Measurements from ENCODE around the gene NCF2.

The NCF2 gene

GRCh38 chr1:183569801-183570200 lies 20.5 kb downstream of the NCF2 start:
- H3K4me3 ChIP-seq (ENCODE audit: low read depth, low read length), result no peak overlapping the region
- TF ChIP-seq CTCF (IDR thresholded peaks at IDR 0.05; ENCODE audit: insufficient read depth, low read length, missing control alignments), result no peak
- ChIA-PET CTCF (interaction anchor here (0.8 to 2.5 kb wide), 3 partner anchors 9 to 116 kb away, joined by 3 to 18 read pairs (median 4); no protein-coding TSS in a partner anchor), POLR2A (no interaction called here)
- DNase-seq (ENCODE audit: low read depth, low spot score), result no peak

- H3K4me3 ChIP-seq (ENCODE audit: low read depth, low read length), result no peak overlapping the region
- TF ChIP-seq CTCF (IDR thresholded peaks at IDR 0.05; ENCODE audit: insufficient read depth, low read length, missing control alignments), result no peak
- CTCF ChIA-PET, result interaction anchor here (0.7 to 2.5 kb wide), 3 partner anchors 9 to 12 kb away, joined by 3 to 18 read pairs (median 4); no protein-coding TSS in a partner anchor
- DNase-seq (ENCODE audit: low read depth, low spot score), result no peak
- POLR2A ChIA-PET, result no interaction called here
Observed at GRCh38 chr1:183569141-183569540, 21.1 kb downstream of the NCF2 start.

DNA sequence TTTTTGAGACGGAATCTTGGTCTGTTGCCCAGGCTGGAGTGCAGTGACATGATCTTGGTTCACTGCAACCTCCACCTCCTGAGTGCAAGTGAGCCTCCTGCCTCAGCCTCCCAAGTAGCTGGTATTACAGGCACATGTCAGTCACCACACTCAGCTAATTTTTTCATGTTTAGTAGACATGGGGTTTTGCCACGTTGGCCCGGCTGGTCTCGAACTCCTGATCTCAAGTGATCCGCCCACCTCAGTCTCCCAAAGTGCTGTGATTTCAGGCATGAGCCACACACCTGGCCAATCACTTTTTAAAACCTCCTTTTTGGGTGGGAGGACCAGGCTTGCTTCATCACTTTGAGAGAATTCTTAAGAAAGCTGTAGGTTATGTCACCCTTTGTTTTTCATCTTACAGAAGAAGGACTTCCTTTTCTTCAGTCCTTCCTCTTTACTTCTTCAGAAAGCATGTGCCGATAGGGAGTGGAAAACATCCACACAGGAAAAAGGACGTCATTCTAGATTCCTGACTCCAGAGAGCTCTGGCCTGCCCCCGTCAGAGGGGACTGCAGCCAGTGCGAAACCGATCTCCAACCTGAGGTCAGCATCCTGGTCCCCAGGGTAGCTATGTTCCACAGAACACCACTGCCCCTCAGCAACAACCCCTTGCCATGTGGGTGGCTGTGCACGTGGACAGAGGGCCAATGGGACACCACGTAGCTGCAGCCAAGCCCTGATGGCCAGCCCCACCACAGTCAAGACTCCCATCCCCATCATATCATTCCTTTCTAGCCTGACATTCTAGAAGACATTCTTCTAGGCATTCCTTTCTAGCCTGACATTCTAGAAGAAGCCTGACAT lies 21.9 kb downstream of the NCF2 start:
- H3K4me3 ChIP-seq (ENCODE audit: low read depth, low read length), result no peak overlapping the region
- DNase-seq (ENCODE audit: low read depth, low spot score), result no peak
- POLR2A ChIA-PET, result no interaction called here
- CTCF ChIA-PET, result interaction anchor here (0.6 to 2.5 kb wide), 4 partner anchors 9 to 137 kb away, joined by 3 to 18 read pairs (median 3); no protein-coding TSS in a partner anchor
- no peak for TF ChIP-seq CTCF (IDR thresholded peaks at IDR 0.05; ENCODE audit: insufficient read depth, low read length, missing control alignments)

- DNase-seq (ENCODE audit: low read depth, low spot score), result no peak
- TF ChIP-seq CTCF (IDR thresholded peaks at IDR 0.05; ENCODE audit: insufficient read depth, low read length, missing control alignments), result no peak
- POLR2A ChIA-PET, result no interaction called here
- no peak overlapping the region for H3K4me3 ChIP-seq (ENCODE audit: low read depth, low read length)
- CTCF ChIA-PET, result interaction anchor here (0.6 to 1.0 kb wide), 2 partner anchors 10 to 138 kb away, joined by 3 read pairs; no protein-coding TSS in a partner anchor
Observed at GRCh38 chr1:183567584-183567983, 22.7 kb downstream of the NCF2 start.

- ChIA-PET CTCF (interaction anchor here (1.2 kb wide), 2 partner anchors 10 to 12 kb away, joined by 3 to 4 read pairs; no protein-coding TSS in a partner anchor), POLR2A (no interaction called here)
- no peak for DNase-seq (ENCODE audit: low read depth, low spot score)
- TF ChIP-seq CTCF (IDR thresholded peaks at IDR 0.05; ENCODE audit: insufficient read depth, low read length, missing control alignments), result no peak
- H3K4me3 ChIP-seq (ENCODE audit: low read depth, low read length), result no peak overlapping the region
Observed at GRCh38 chr1:183566026-183566425, 24.2 kb downstream of the NCF2 start.

GRCh38 chr1:183565261-183565660 lies 25.0 kb downstream of the NCF2 start:
- no peak for TF ChIP-seq CTCF (IDR thresholded peaks at IDR 0.05; ENCODE audit: insufficient read depth, low read length, missing control alignments)
- no peak overlapping the region for H3K4me3 ChIP-seq (ENCODE audit: low read depth, low read length)
- ChIA-PET CTCF (interaction anchor here (1.2 kb wide), 2 partner anchors 11 kb away, joined by 3 to 4 read pairs; no protein-coding TSS in a partner anchor), POLR2A (no interaction called here)
- no peak for DNase-seq (ENCODE audit: low read depth, low spot score)

Measured in AG04449 (cell line).